AG09309 (cell line): Measurements from ENCODE around the gene MARS2.
"Not testable (repeated sequence)": the region's sequence is repeated elsewhere in the genome, so short reads cannot be mapped to it uniquely, and the experiment has no call there.

ENCODE experiments used
- DNase-seq: peaks from one replicate; pipeline ENCODE4 v3.0.0-alpha.2; 2010; ENCODE audit warnings: low read depth
- H3K4me3 ChIP-seq: 2 replicates; pipeline ENCODE4 v1.5.1; 2011; ENCODE audit warnings: mild to moderate bottlenecking, low read depth, low read length, moderate library complexity; ENCODE audit not compliant: control insufficient read depth
- CTCF ChIP-seq: IDR thresholded peaks from 2 replicates; pipeline ENCODE4 v1.5.1; 2011; ENCODE audit warnings: mild to moderate bottlenecking, low read depth, low read length, inconsistent platforms; ENCODE audit not compliant: insufficient read depth, control insufficient read depth; ENCODE audit errors: missing control alignments

The MARS2 gene

GRCh38 chr2:197706839-197707207 is 1.7 kb downstream of the MARS2 start:
- no peak for DNase-seq
- TF ChIP-seq CTCF: no peak
- H3K4me3 ChIP-seq: peak overlapping the region; percentile 67

DNA sequence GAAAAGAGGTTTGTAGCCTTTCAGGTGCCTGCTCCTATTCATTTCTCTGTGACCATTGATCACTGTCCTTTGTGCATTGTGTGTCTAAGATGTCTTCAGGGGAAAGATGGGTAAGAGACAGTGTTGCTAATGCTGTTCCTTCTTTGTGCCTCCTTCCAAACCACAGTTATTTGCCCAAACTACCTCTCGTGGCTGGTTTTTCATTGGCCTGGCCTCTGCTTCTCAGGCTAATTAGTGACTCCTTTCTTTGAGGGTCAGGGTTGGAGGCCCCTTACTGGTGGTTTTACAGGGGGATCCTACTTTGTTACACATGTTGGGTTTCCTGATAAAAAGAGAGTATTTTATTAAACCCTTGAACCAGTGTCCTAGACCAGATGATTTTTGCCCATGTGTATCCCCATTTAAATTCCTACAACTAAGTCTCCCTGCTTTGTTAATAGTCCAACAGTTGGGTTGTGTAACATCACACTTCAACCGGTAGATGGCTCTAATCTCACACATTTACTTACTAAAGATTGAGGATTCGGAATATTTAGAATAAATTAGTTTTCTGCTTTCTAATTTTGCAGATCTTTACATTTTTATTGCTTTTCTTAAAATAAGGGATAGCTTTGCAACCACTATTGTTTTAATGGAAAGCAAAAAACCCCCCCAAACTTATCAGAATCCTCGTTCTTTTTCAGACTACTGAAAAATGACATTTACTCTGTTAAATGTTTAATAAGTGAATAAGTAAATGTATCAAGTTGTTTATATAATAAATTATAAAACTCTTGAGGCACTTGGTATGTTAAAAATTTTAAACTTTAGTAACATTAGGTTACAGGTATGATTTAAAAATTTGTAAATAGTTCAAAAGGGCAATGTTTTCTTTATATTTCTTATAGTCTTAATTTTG is 2.4 kb downstream of the MARS2 start:
- TF ChIP-seq CTCF: peak; percentile 61
- DNase-seq: peak; percentile 28
- H3K4me3 ChIP-seq: peak overlapping the region; percentile 67

GRCh38 chr2:197708331-197708730 is 3.2 kb downstream of the MARS2 start:
- peak; percentile 44 for DNase-seq
- H3K4me3 ChIP-seq: no peak overlapping the region
- no peak for TF ChIP-seq CTCF

- not testable (repeated sequence) for H3K4me3 ChIP-seq, DNase-seq
Measured at GRCh38 chr2:197709140-197709539, 4.0 kb downstream of the MARS2 start.

DNA sequence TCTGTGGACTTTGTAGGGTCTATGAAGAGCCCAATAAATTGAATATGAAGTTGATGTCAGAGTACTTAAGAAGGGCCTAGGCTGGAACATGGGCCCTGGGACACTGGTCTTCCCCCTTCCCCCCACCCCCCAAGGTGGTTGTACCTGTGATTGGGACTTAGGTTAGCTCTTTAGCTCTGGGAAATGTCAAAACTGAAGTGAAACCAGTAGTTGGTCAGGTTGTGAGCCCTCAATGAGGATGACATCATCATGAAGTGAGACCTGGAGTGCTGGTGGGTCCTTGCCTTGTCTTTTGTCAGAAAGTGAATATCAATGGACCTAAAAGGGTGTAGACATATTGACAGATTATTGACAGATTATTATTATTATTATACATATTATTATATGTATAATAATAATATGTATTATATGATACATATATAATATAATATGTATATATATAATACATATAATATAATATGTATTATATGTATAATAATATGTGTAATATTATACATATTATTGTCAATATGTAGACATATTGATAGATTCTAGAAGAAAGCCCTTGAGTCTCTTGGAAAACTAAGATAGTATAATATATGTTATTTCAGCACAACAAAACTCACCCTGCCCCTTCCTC is 5.4 kb downstream of the MARS2 start:
- no peak for DNase-seq
- no peak for TF ChIP-seq CTCF
- no peak overlapping the region for H3K4me3 ChIP-seq

GRCh38 chr2:197711578-197711977 is 6.4 kb downstream of the MARS2 start:
- no peak overlapping the region for H3K4me3 ChIP-seq
- TF ChIP-seq CTCF: no peak
- DNase-seq: no peak

GRCh38 chr2:197713271-197713670 is 8.1 kb downstream of the MARS2 start:
- H3K4me3 ChIP-seq: no peak overlapping the region
- no peak for TF ChIP-seq CTCF
- DNase-seq: no peak
